ENCODE data around the gene ANKRD13C. TPM values are rescaled to one million over a fixed set of nuclear protein-coding genes. Genes with fewer than 3 reads are reported as not detected.

ANKRD13C gene
- total and polyA plus RNA-seq, 10 donors: 7.4 to 27.7 (median 20.7) TPM

GRCh38 chr1:70387507-70387906 lies 33.0 kb upstream of the ANKRD13C start:
- H3K9me3 ChIP-seq: no peaks in the 10 kb centered on the region

GRCh38 chr1:70386121-70386520 lies 31.6 kb upstream of the ANKRD13C start:
- H3K27me3 ChIP-seq (replicated peaks in 1 of 7): no peaks in the 10 kb centered on the region
- no peaks in the 10 kb centered on the region for H3K4me1 ChIP-seq
- no peak overlapping the region for H3K27ac ChIP-seq
- no peaks in the 10 kb centered on the region for H3K36me3 ChIP-seq
- H3K9me3 ChIP-seq: no peaks in the 10 kb centered on the region
- TF ChIP-seq POLR2AphosphoS5 (IDR thresholded peaks at IDR 0.05) (no peak), POLR2A (IDR thresholded peaks at IDR 0.05) (no peak), CTCF (IDR thresholded peaks at IDR 0.05 in 8 of 11, conservative IDR thresholded peaks at IDR 0.05 in 3 of 11) (no peak)
- intact Hi-C loops (cut with DNase I; ENCODE audit: low total_unique reads): no loop called here
- H3K4me3 ChIP-seq: no peak overlapping the region
- no peak for DNase-seq
- WGBS, 5 donors: 86 to 95% (median 90%) methylated on average over 2 of the region's 2 CpGs

More at GRCh38 chr1:70387507-70387906, 33.0 kb upstream of the ANKRD13C start:
- no peak overlapping the region for H3K27ac ChIP-seq
- no peaks in the 10 kb centered on the region for H3K4me1 ChIP-seq
- H3K36me3 ChIP-seq: no peaks in the 10 kb centered on the region
- TF ChIP-seq POLR2A (IDR thresholded peaks at IDR 0.05) (no peak), CTCF (IDR thresholded peaks at IDR 0.05 in 8 of 11, conservative IDR thresholded peaks at IDR 0.05 in 3 of 11) (no peak)
- no peaks in the 10 kb centered on the region for H3K27me3 ChIP-seq (replicated peaks in 1 of 7)
- intact Hi-C loops (cut with DNase I; ENCODE audit: low total_unique reads): no loop called here
- WGBS, 5 donors: 81 to 89% (median 87%) methylated on average over 5 of the region's 5 CpGs
- H3K4me3 ChIP-seq: no peak overlapping the region
- no peak for DNase-seq

- Histone ChIP-seq H3K27me3 (replicated peaks in 1 of 7) (no peaks in the 10 kb centered on the region), H3K36me3 (no peaks in the 10 kb centered on the region), H3K27ac (no peak overlapping the region), H3K4me3 (no peak overlapping the region), H3K9me3 (no peaks in the 10 kb centered on the region), H3K4me1 (no peaks in the 10 kb centered on the region)
- DNase-seq: no peak
- 78 to 94% (median 87%) methylated on average over 6 of the region's 6 CpGs for WGBS, 5 donors
- intact Hi-C loops (cut with DNase I; ENCODE audit: low total_unique reads): no loop called here
- TF ChIP-seq CTCF (IDR thresholded peaks at IDR 0.05 in 8 of 11, conservative IDR thresholded peaks at IDR 0.05 in 3 of 11): no peak
- TF ChIP-seq POLR2A (IDR thresholded peaks at IDR 0.05): no peak
- TF ChIP-seq POLR2AphosphoS5 (IDR thresholded peaks at IDR 0.05): no peak
These were observed 31.0 kb upstream of the ANKRD13C start for GRCh38 chr1:70385477-70385876.

GRCh38 chr1:70384542-70384941 lies 30.0 kb upstream of the ANKRD13C start:
- Histone ChIP-seq H3K36me3 (no peaks in the 10 kb centered on the region), H3K4me3 (no peak overlapping the region), H3K27me3 (replicated peaks in 1 of 7) (no peaks in the 10 kb centered on the region), H3K4me1 (no peaks in the 10 kb centered on the region), H3K9me3 (no peaks in the 10 kb centered on the region), H3K27ac (no peak overlapping the region)
- WGBS, 5 donors: 90 to 99% (median 96%) methylated on average over 2 of the region's 2 CpGs
- intact Hi-C loops (cut with DNase I; ENCODE audit: low total_unique reads): no loop called here
- DNase-seq: no peak
- TF ChIP-seq POLR2A (IDR thresholded peaks at IDR 0.05): no peak
- no peak for TF ChIP-seq CTCF (IDR thresholded peaks at IDR 0.05 in 8 of 11, conservative IDR thresholded peaks at IDR 0.05 in 3 of 11)

Measured in spleen (tissue), 11 donors.